ENCODE data around the gene GTF3C5. TPM values are rescaled to one million over a fixed set of nuclear protein-coding genes. Genes with fewer than 3 reads are reported as not detected.

The GTF3C5 gene
- total and polyA plus RNA-seq, 9 of the 15 experiments (the other 6 are each of a cell fraction or from before 2014, with no cell fraction given) = 3.8 to 118 (median 83.7) TPM

DNA sequence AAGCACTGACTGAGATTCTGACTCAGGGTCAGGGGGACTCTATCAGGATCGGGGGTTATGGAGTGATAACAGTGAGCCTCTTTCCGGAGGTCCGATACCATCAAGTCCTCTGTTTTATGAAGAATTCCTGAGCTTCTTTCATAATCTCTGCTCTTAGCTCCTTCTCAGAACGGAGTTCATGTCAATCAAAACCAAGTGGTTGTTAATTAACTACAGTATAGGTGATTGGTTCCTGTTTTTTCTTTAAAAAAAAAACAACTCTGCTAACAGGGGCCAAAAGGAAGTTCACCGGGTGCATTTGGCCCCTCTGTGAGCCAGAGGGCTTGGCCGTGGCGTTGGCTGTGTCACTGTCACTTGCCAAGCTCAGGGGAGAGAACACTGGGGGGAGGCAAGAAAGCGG is 48.3 kb upstream of the GTF3C5 start (continued):
- TF ChIP-seq, protein P1, sequence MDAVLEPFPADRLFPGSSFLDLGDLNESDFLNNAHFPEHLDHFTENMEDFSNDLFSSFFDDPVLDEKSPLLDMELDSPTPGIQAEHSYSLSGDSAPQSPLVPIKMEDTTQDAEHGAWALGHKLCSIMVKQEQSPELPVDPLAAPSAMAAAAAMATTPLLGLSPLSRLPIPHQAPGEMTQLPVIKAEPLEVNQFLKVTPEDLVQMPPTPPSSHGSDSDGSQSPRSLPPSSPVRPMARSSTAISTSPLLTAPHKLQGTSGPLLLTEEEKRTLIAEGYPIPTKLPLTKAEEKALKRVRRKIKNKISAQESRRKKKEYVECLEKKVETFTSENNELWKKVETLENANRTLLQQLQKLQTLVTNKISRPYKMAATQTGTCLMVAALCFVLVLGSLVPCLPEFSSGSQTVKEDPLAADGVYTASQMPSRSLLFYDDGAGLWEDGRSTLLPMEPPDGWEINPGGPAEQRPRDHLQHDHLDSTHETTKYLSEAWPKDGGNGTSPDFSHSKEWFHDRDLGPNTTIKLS (IDR thresholded peaks at IDR 0.05; ENCODE audit: borderline replicate concordance, low read depth) = no peak
- TF ChIP-seq ETV1 (tag; conservative IDR thresholded peaks at IDR 0.05; ENCODE audit: low read depth) = 0 out of 2 replicates have a peak, but pooled peaks have one; percentile 32
- TF ChIP-seq, protein P2, sequence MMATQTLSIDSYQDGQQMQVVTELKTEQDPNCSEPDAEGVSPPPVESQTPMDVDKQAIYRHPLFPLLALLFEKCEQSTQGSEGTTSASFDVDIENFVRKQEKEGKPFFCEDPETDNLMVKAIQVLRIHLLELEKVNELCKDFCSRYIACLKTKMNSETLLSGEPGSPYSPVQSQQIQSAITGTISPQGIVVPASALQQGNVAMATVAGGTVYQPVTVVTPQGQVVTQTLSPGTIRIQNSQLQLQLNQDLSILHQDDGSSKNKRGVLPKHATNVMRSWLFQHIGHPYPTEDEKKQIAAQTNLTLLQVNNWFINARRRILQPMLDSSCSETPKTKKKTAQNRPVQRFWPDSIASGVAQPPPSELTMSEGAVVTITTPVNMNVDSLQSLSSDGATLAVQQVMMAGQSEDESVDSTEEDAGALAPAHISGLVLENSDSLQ (IDR thresholded peaks at IDR 0.05) = peak; percentile 94
- TF ChIP-seq, protein P3, sequence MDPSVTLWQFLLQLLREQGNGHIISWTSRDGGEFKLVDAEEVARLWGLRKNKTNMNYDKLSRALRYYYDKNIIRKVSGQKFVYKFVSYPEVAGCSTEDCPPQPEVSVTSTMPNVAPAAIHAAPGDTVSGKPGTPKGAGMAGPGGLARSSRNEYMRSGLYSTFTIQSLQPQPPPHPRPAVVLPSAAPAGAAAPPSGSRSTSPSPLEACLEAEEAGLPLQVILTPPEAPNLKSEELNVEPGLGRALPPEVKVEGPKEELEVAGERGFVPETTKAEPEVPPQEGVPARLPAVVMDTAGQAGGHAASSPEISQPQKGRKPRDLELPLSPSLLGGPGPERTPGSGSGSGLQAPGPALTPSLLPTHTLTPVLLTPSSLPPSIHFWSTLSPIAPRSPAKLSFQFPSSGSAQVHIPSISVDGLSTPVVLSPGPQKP (CRISPR knock-in tag; IDR thresholded peaks at IDR 0.05) = no peak
- TF ChIP-seq MAX (CRISPR knock-in tag; IDR thresholded peaks at IDR 0.05) = no peak
- TF ChIP-seq, protein P4, sequence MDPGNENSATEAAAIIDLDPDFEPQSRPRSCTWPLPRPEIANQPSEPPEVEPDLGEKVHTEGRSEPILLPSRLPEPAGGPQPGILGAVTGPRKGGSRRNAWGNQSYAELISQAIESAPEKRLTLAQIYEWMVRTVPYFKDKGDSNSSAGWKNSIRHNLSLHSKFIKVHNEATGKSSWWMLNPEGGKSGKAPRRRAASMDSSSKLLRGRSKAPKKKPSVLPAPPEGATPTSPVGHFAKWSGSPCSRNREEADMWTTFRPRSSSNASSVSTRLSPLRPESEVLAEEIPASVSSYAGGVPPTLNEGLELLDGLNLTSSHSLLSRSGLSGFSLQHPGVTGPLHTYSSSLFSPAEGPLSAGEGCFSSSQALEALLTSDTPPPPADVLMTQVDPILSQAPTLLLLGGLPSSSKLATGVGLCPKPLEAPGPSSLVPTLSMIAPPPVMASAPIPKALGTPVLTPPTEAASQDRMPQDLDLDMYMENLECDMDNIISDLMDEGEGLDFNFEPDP (CRISPR knock-in tag; IDR thresholded peaks at IDR 0.05) = no peak
- no peak for TF ChIP-seq ZNF668 (CRISPR knock-in tag; IDR thresholded peaks at IDR 0.05)
- TF ChIP-seq, protein P5, sequence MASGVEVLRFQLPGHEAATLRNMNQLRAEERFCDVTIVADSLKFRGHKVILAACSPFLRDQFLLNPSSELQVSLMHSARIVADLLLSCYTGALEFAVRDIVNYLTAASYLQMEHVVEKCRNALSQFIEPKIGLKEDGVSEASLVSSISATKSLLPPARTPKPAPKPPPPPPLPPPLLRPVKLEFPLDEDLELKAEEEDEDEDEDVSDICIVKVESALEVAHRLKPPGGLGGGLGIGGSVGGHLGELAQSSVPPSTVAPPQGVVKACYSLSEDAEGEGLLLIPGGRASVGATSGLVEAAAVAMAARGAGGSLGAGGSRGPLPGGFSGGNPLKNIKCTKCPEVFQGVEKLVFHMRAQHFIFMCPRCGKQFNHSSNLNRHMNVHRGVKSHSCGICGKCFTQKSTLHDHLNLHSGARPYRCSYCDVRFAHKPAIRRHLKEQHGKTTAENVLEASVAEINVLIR (CRISPR knock-in tag; IDR thresholded peaks at IDR 0.05) = no peak
- no peak for TF ChIP-seq CCNT2 (IDR thresholded peaks at IDR 0.05; ENCODE audit: borderline replicate concordance, extremely low read depth, insufficient read length, low read depth, low read length)
- TF ChIP-seq RCOR1 (IDR thresholded peaks at IDR 0.05; ENCODE audit: borderline replicate concordance in 1 of 2, low read depth in 2 of 2, low read length in 2 of 2) = peak in 1 of 2 experiments; percentile 87; a peak in 1 of 4 replicates
- TF ChIP-seq GTF2A2 (tag; IDR thresholded peaks at IDR 0.05) = no peak
- no peak for TF ChIP-seq RUNX1 (IDR thresholded peaks at IDR 0.05; ENCODE audit: low read depth)
- TF ChIP-seq ZNF699 (CRISPR knock-in tag; IDR thresholded peaks at IDR 0.05; ENCODE audit: insufficient replicate concordance) = no peak
- TF ChIP-seq, protein P6, sequence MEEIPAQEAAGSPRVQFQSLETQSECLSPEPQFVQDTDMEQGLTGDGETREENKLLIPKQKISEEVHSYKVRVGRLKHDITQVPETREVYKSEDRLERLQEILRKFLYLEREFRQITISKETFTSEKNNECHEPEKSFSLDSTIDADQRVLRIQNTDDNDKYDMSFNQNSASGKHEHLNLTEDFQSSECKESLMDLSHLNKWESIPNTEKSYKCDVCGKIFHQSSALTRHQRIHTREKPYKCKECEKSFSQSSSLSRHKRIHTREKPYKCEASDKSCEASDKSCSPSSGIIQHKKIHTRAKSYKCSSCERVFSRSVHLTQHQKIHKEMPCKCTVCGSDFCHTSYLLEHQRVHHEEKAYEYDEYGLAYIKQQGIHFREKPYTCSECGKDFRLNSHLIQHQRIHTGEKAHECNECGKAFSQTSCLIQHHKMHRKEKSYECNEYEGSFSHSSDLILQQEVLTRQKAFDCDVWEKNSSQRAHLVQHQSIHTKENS (CRISPR knock-in tag; IDR thresholded peaks at IDR 0.05) = no peak
- TF ChIP-seq JUND (IDR thresholded peaks at IDR 0.05; ENCODE audit: borderline replicate concordance, low read depth, low read length) = peak; percentile 35; the same call in 1 of the 2 replicates
- TF ChIP-seq JUND (tag; IDR thresholded peaks at IDR 0.05; ENCODE audit: borderline replicate concordance, low read depth, low read length) = 0 out of 3 replicates have a peak, but pooled peaks have one; percentile 16
